ENCODE measurements around the gene GRM8.

GRM8 gene

GRCh38 chr7:127017196-127017595 lies 235.5 kb downstream of the GRM8 start:
- no peaks in the 10 kb centered on the region for H3K4me1 ChIP-seq (ENCODE audit: control insufficient read depth, low read length)
- H3K4me2 ChIP-seq (ENCODE audit: low read length), result no peak overlapping the region
- H3K79me2 ChIP-seq (ENCODE audit: control insufficient read depth, low read length), result no peaks in the 10 kb centered on the region
- no peaks in the 10 kb centered on the region for H3K9me3 ChIP-seq (ENCODE audit: control insufficient read depth, insufficient read depth, low read length)
- no peak overlapping the region for H3K4me3 ChIP-seq (ENCODE audit: low read length)
- H4K20me1 ChIP-seq (ENCODE audit: control insufficient read depth, insufficient read depth, low read depth, low read length), result no peaks in the 10 kb centered on the region
- H3K27ac ChIP-seq (ENCODE audit: low read depth, low read length), result no peak overlapping the region
- no peaks in the 10 kb centered on the region for H3K9me2 ChIP-seq (replicated peaks; ENCODE audit: control insufficient read depth, low read length)
- H3F3A ChIP-seq (ENCODE audit: control insufficient read depth, insufficient read depth), result no peaks in the 10 kb centered on the region
- no peaks in the 10 kb centered on the region for H3K27me3 ChIP-seq (ENCODE audit: control insufficient read depth, low read length)
- no peaks in the 10 kb centered on the region for H3K36me3 ChIP-seq (ENCODE audit: control insufficient read depth, low read length)
- TF ChIP-seq EZH2phosphoT487 (IDR thresholded peaks at IDR 0.05; ENCODE audit: borderline replicate concordance, low read length) (no peak), CTCF (IDR thresholded peaks at IDR 0.05; ENCODE audit: low read depth, low read length, poor library complexity, severe bottlenecking) (no peak)

GRCh38 chr7:127000725-127001124 lies 252.0 kb downstream of the GRM8 start:
- no peaks in the 10 kb centered on the region for H4K20me1 ChIP-seq (ENCODE audit: control insufficient read depth, insufficient read depth, low read depth, low read length)
- no peak overlapping the region for H3K4me3 ChIP-seq (ENCODE audit: low read length)
- no peaks in the 10 kb centered on the region for H3K79me2 ChIP-seq (ENCODE audit: control insufficient read depth, low read length)
- no peaks in the 10 kb centered on the region for H3K4me1 ChIP-seq (ENCODE audit: control insufficient read depth, low read length)
- no peaks in the 10 kb centered on the region for H3K36me3 ChIP-seq (ENCODE audit: control insufficient read depth, low read length)
- H3K9me3 ChIP-seq (ENCODE audit: control insufficient read depth, insufficient read depth, low read length), result no peaks in the 10 kb centered on the region
- H3F3A ChIP-seq (ENCODE audit: control insufficient read depth, insufficient read depth), result no peaks in the 10 kb centered on the region
- H3K4me2 ChIP-seq (ENCODE audit: low read length), result no peak overlapping the region
- H3K9me2 ChIP-seq (replicated peaks; ENCODE audit: control insufficient read depth, low read length), result no peaks in the 10 kb centered on the region
- no peak overlapping the region for H3K27ac ChIP-seq (ENCODE audit: low read depth, low read length)
- H3K27me3 ChIP-seq (ENCODE audit: control insufficient read depth, low read length), result no peaks in the 10 kb centered on the region
- no peak for TF ChIP-seq CTCF (IDR thresholded peaks at IDR 0.05; ENCODE audit: low read depth, low read length, poor library complexity, severe bottlenecking)
- TF ChIP-seq EZH2phosphoT487 (IDR thresholded peaks at IDR 0.05; ENCODE audit: borderline replicate concordance, low read length), result no peak

GRCh38 chr7:126996659-126997058 lies 256.1 kb downstream of the GRM8 start:
- no peaks in the 10 kb centered on the region for H3K27me3 ChIP-seq (ENCODE audit: control insufficient read depth, low read length)
- no peaks in the 10 kb centered on the region for H3K79me2 ChIP-seq (ENCODE audit: control insufficient read depth, low read length)
- no peaks in the 10 kb centered on the region for H3K9me2 ChIP-seq (replicated peaks; ENCODE audit: control insufficient read depth, low read length)
- H3K4me3 ChIP-seq (ENCODE audit: low read length), result no peak overlapping the region
- H4K20me1 ChIP-seq (ENCODE audit: control insufficient read depth, insufficient read depth, low read depth, low read length), result no peaks in the 10 kb centered on the region
- H3F3A ChIP-seq (ENCODE audit: control insufficient read depth, insufficient read depth), result no peaks in the 10 kb centered on the region
- H3K4me1 ChIP-seq (ENCODE audit: control insufficient read depth, low read length), result no peaks in the 10 kb centered on the region
- H3K36me3 ChIP-seq (ENCODE audit: control insufficient read depth, low read length), result no peaks in the 10 kb centered on the region
- H3K27ac ChIP-seq (ENCODE audit: low read depth, low read length), result no peak overlapping the region
- no peak for TF ChIP-seq EZH2phosphoT487 (IDR thresholded peaks at IDR 0.05; ENCODE audit: borderline replicate concordance, low read length)
- no peak for TF ChIP-seq CTCF (IDR thresholded peaks at IDR 0.05; ENCODE audit: low read depth, low read length, poor library complexity, severe bottlenecking)
- no peak overlapping the region for H3K4me2 ChIP-seq (ENCODE audit: low read length)
- no peaks in the 10 kb centered on the region for H3K9me3 ChIP-seq (ENCODE audit: control insufficient read depth, insufficient read depth, low read length)
